GM12872 (cell line): ENCODE data around the gene METTL17.

ENCODE experiments used
- TF ChIP-seq, protein P1 (sequence below): IDR thresholded peaks from 3 replicates; pipeline ENCODE4 v1.5.1; 2011; ENCODE audit warnings: low read depth, mild to moderate bottlenecking, low read length, moderate library complexity; ENCODE audit not compliant: insufficient read depth

METTL17 gene

DNA sequence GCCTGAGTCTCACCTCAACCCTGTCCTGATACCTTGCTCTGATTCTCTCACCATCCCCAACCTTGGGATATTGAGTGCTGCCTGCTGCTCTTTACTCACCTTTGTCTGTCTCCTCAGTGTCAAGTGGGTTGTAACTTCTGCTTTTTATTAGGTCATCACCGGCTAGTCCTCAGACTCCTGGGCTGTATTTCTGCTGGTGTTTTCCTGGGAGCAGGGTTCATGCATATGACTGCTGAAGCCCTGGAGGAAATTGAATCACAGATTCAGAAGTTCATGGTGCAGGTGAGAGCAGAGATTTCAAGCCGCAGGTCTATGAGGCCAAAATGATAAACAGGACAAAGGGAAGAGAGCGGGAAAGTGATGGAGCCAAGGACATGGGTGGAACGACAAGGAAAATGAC, 9.8 kb downstream of the METTL17 start:
- TF ChIP-seq, protein P1, sequence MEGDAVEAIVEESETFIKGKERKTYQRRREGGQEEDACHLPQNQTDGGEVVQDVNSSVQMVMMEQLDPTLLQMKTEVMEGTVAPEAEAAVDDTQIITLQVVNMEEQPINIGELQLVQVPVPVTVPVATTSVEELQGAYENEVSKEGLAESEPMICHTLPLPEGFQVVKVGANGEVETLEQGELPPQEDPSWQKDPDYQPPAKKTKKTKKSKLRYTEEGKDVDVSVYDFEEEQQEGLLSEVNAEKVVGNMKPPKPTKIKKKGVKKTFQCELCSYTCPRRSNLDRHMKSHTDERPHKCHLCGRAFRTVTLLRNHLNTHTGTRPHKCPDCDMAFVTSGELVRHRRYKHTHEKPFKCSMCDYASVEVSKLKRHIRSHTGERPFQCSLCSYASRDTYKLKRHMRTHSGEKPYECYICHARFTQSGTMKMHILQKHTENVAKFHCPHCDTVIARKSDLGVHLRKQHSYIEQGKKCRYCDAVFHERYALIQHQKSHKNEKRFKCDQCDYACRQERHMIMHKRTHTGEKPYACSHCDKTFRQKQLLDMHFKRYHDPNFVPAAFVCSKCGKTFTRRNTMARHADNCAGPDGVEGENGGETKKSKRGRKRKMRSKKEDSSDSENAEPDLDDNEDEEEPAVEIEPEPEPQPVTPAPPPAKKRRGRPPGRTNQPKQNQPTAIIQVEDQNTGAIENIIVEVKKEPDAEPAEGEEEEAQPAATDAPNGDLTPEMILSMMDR: no peak

DNA sequence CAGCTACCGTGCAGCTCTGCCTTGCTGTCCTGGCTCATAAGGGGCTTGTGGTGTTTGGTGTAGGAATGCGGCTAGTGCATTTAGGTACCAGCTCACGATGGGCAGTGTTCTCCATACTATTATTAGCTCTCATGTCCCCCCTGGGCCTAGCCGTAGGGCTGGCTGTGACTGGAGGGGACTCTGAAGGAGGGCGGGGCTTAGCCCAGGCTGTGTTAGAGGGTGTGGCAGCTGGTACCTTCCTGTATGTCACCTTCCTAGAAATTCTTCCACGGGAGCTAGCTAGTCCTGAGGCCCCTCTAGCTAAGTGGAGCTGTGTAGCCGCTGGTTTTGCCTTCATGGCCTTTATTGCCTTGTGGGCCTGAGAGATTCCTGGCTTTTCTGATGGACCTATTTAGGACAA, 11.4 kb downstream of the METTL17 start:
- TF ChIP-seq, protein P1: no peak

DNA sequence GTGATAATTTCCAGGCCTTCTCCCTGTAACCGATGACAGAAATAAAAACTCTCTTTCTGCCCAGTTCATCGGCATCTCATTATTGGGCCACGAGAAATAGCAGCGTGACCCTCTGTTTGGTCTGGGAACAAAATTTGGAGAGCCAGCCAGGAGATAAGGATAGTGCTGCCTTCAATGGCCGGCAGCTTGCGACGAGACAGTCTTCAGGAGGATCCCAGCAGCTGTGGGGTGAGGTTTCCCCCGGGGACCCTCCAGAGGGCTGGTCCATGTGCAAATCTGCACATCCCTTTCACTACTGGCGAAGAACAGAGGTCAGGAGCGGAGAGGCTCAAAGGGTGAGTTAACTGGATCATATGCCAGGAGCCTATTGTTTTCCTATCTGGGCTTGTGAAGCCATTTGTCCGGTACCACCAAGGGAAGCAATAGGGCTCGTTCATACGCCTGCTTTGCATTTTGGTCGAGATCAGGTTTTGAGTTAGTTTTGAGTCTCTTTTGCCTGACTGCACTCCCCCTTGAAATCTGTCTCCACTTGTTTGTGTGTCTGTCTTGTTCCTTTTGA, 14.1 kb downstream of the METTL17 start:
- TF ChIP-seq, protein P1: no peak

DNA sequence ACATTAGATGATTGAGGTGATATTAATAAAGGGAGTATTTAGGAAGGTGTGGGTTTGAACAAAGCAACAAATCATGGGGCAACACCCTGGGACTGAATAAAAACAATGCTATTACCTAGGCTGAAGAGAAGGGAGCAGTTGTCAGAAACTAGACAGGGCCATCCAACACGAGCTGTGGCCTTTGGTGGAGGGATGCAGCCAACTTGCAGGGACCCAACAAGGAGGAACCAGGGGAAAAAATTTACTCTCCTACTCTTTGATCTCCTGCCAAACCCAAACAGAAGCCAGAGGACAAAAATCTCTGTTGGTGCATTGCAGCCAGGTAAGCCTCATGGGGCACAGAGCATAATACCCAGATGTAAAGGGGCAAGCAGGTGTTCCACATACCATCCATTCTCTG, 21.4 kb downstream of the METTL17 start:
- TF ChIP-seq, protein P1: no peak

DNA sequence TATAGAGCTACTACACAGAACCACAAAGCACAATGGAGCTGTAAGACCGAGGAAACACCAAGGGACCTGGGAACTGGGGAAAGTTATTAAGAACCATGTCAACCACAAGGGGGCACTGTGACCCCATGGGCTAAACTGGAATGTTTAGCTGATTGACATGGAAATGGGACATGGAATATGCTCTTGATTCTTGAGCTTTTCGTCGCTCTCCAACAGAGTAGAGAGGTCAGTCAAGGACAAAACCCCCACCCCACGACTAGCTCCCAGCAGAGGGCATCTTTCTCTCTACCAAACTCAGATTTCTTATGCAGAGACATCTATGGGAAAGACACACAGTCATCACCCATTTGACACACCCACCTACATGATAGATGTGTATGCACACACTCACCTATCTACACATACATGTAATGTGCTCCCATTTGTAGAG, 25.0 kb downstream of the METTL17 start:
- TF ChIP-seq, protein P1: peak; percentile 84

DNA sequence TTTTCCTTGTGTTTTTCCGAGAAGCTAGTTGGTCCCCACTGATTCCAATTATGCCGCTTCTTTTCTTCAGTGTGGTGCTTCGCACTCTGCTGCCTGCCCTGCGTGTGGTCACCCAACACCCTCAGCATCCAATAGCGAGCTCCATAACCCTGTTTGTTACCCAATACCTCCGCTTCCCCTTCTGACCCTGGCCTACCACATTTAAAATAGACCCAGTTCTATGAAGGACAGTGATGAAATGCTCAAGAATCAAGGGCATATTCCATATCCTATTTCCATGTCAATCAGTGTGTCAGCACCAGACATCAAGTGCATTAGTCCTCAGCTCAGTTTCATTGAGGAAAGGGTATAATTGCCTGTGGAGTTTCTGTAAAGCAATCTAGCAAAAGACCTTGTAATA, 25.5 kb downstream of the METTL17 start:
- TF ChIP-seq, protein P1: no peak

DNA sequence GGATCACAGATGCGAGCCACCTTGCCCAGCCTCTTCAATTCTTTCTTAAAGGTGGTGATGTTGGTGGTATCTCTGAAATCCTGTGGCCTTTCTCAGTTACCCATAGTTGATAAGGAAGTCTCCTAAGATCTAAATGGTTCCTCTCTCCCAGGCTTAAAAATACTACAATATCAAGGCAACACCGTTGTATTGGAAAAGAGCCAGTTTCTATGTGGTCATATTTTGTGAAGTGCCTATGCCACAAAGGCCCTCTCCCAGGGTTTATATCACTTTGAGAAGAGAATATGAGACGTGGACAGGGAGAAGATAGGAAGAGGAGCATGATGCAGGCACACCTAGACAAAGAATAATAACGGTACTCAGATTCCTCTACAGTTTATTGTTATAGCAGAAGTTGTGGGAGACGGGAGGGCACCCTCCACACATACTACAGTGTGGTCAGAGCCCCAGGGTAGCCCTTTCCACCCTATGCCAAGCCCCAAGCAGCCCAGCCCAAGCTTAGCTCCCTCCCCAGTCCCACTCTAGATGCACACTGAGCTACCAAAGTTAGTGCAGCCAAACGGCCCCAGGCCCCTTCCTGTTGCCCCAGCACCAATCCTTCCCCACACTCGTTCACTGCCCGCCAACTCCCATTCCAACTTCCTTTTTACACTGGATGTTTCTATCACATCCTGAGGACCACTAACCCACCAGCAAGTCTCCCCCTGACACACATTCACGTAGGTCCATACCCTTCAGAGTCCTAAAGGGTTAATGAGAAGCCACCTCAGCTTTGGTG, 26.8 kb downstream of the METTL17 start:
- TF ChIP-seq, protein P1: no peak
